ENCODE results near the gene ATG4B. TPM values are rescaled to one million over a fixed set of nuclear protein-coding genes. Genes with fewer than 3 reads are reported as not detected.

ATG4B gene
- total and polyA plus RNA-seq, 2 of the 8 experiments (the other 6 are each of a cell fraction or from before 2014, with no cell fraction given), result 103 to 155 TPM

DNA sequence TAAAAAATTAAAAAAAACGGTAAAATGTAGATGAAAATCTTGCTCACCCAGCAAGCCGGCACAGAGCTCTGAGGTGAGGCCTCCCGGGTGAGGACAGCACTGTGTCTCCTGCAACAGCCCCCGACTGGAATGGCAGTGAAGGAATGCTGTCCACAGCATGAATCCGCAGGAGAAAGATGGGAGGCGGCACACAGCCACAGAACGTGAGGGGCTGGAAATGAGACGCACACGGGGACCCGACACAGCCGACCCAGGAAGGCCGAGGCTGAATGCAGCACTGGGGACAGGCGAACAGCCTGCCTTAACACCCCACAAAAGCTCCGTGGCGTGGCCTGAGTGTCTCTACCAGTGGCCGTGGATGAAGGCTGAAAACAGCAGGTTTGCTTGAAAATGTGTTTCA, 44.2 kb upstream of the ATG4B start (continued):
- TF ChIP-seq EZH2 (IDR thresholded peaks at IDR 0.05; ENCODE audit: low read depth, low read length, severe bottlenecking), result no peak
- TF ChIP-seq RNF2 (IDR thresholded peaks at IDR 0.05; ENCODE audit: borderline replicate concordance, low read depth, low read length, missing control alignments, poor library complexity, severe bottlenecking), result no peak
- no peak for TF ChIP-seq SIX5 (IDR thresholded peaks at IDR 0.05; ENCODE audit: low read depth, low read length)
- no peak for TF ChIP-seq POU5F1 (IDR thresholded peaks at IDR 0.05; ENCODE audit: low read depth, low read length)
- no peak for TF ChIP-seq NANOG (IDR thresholded peaks at IDR 0.05; ENCODE audit: insufficient read depth, low read depth, low read length, poor library complexity, severe bottlenecking)
- TF ChIP-seq, protein P1, sequence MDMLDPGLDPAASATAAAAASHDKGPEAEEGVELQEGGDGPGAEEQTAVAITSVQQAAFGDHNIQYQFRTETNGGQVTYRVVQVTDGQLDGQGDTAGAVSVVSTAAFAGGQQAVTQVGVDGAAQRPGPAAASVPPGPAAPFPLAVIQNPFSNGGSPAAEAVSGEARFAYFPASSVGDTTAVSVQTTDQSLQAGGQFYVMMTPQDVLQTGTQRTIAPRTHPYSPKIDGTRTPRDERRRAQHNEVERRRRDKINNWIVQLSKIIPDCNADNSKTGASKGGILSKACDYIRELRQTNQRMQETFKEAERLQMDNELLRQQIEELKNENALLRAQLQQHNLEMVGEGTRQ (IDR thresholded peaks at IDR 0.05; ENCODE audit: low read length), result no peak
- TF ChIP-seq GABPA (IDR thresholded peaks at IDR 0.05; ENCODE audit: borderline replicate concordance, insufficient read depth, low read length), result no peak
- TF ChIP-seq POLR2A (IDR thresholded peaks at IDR 0.05; ENCODE audit: control extremely low read depth in 1 of 2, low read depth in 2 of 2, low read length in 2 of 2), result no peak
- TF ChIP-seq BRCA1 (IDR thresholded peaks at IDR 0.05; ENCODE audit: low read depth, low read length), result no peak

Data from H1 (cell line).